Endothelial cell of umbilical vein (primary cell): ENCODE measurements around the gene LEMD3. TPM values are rescaled to one million over a fixed set of nuclear protein-coding genes. Genes with fewer than 3 reads are reported as not detected.

Experiments
- BruUV-seq: library from RNA; stranded (reverse); fragments of 400-500 nt; replicated peaks from 2 replicates; lab custom pipeline; 2021; lab: Mats Ljungman, UMichigan
- CTCF ChIA-PET: fragments of 300-600, 350-600 bp; sonication (Branson Sonifier 250); formaldehyde crosslinking; loops from one replicate; lab custom pipeline; 2021; ENCODE audit warnings: antibody characterized with exemption, inconsistent platforms; lab: Charles Lee
- POLR2A ChIA-PET: fragments of 300-600, 350-600 bp; sonication (Branson Sonifier 250); formaldehyde crosslinking; loops from one replicate; lab custom pipeline; 2021; ENCODE audit warnings: antibody characterized with exemption, inconsistent platforms; lab: Charles Lee
- DNase-seq: peaks from one replicate; pipeline ENCODE4 v3.0.0-alpha.2; 2011; ENCODE audit warnings: low read depth, low spot score
- FAIRE-seq: peaks from 2 replicates; lab custom pipeline; 2011; peaks lifted over from hg19 to GRCh38; lab: Jason Lieb, UNC
- H2AFZ ChIP-seq: 2 replicates; pipeline ENCODE4 v1.6.0; 2012; ENCODE audit warnings: low read depth, low read length, control low read depth, inconsistent platforms
- H3K27ac ChIP-seq: 2 replicates; pipeline ENCODE4 v1.5.1; 2011; ENCODE audit warnings: low read depth, mild to moderate bottlenecking, control low read depth, low read length, moderate library complexity; ENCODE audit not compliant: insufficient read depth
- H3K27me3 ChIP-seq, 2 experiments: 2 replicates each; pipeline versions ENCODE4 v1.6.0 to v1.6.1; 2011; ENCODE audit warnings: low read length in 2 of 2, mixed read lengths in 1 of 2; ENCODE audit not compliant: control insufficient read depth in 2 of 2, insufficient read depth in 2 of 2
- H3K36me3 ChIP-seq, 2 experiments: 2 replicates in 1 of 2; 3 replicates in 1 of 2; pipeline ENCODE4 v1.5.1; 2011; ENCODE audit warnings: low read length in 2 of 2, mild to moderate bottlenecking in 1 of 2, moderate library complexity in 1 of 2; ENCODE audit not compliant: control insufficient read depth in 2 of 2, insufficient read depth in 2 of 2; ENCODE audit errors: extremely low read depth in 1 of 2
- H3K4me1 ChIP-seq: 3 replicates; pipeline ENCODE4 v1.5.1; 2011; ENCODE audit warnings: mild to moderate bottlenecking, low read length; ENCODE audit not compliant: control insufficient read depth, insufficient read depth; ENCODE audit errors: extremely low read depth
- H3K4me2 ChIP-seq: 2 replicates; pipeline ENCODE4 v1.6.1; 2011; ENCODE audit warnings: low read length, control low read depth, mixed read lengths; ENCODE audit not compliant: insufficient read depth
- H3K4me3 ChIP-seq, 3 experiments: fragments of 200-600 bp in 1 of 3; sonication (generic), shearing (Covaris generic) in 1 of 3; replicated peaks in 1 of 3; 2 replicates each; pipeline ENCODE4 v1.5.1; 2011 to 2016; ENCODE audit warnings: control low read depth in 3 of 3, low read length in 3 of 3, mild to moderate bottlenecking in 2 of 3, inconsistent platforms in 1 of 3, low read depth in 1 of 3, moderate library complexity in 1 of 3; ENCODE audit not compliant: insufficient read depth in 1 of 3
- H3K79me2 ChIP-seq: 2 replicates; pipeline ENCODE4 v1.6.0; 2012; ENCODE audit warnings: low read length, inconsistent platforms; ENCODE audit not compliant: control insufficient read depth, insufficient read depth
- H3K9ac ChIP-seq: replicated peaks from 2 replicates; pipeline ENCODE3; 2011; ENCODE audit warnings: low read length, control low read depth; ENCODE audit not compliant: insufficient read depth; ENCODE audit errors: extremely low read depth
- H3K9me1 ChIP-seq: replicated peaks from 3 replicates; pipeline ENCODE4 v1.6.0; 2011; ENCODE audit warnings: mild to moderate bottlenecking, low read length; ENCODE audit not compliant: control insufficient read depth, insufficient read depth; ENCODE audit errors: extremely low read depth
- H3K9me3 ChIP-seq: replicated peaks from 2 replicates; pipeline ENCODE4 v1.5.1; 2012; ENCODE audit warnings: low read length, inconsistent platforms; ENCODE audit not compliant: control insufficient read depth, insufficient read depth
- H4K20me1 ChIP-seq: replicated peaks from 2 replicates; pipeline ENCODE3; 2011; ENCODE audit warnings: mild to moderate bottlenecking, low read length; ENCODE audit not compliant: control insufficient read depth, insufficient read depth; ENCODE audit errors: extremely low read depth
- EZH2 ChIP-seq: IDR thresholded peaks from 2 replicates; pipeline ENCODE4 v1.6.1; 2012; ENCODE audit warnings: borderline replicate concordance, low read depth, mild to moderate bottlenecking, moderate library complexity, low read length, inconsistent platforms; ENCODE audit not compliant: severe bottlenecking
- FOS ChIP-seq: IDR thresholded peaks from 2 replicates; pipeline ENCODE4 v1.6.1; 2011; ENCODE audit warnings: mild to moderate bottlenecking, low read length, moderate library complexity, borderline replicate concordance; ENCODE audit not compliant: insufficient read depth
- GATA2 ChIP-seq: IDR thresholded peaks from 2 replicates; pipeline ENCODE4 v1.7.0; 2011; ENCODE audit warnings: low read depth, mild to moderate bottlenecking, moderate library complexity, mixed read lengths, low read length; ENCODE audit not compliant: insufficient read length, insufficient read depth
- JUN ChIP-seq: IDR thresholded peaks from 2 replicates; pipeline ENCODE4 v1.6.1; 2011; ENCODE audit warnings: borderline replicate concordance, low read depth; ENCODE audit not compliant: insufficient read length, insufficient read depth
- MYC ChIP-seq: IDR thresholded peaks from one replicate; pipeline ENCODE4 v1.6.1; 2011; ENCODE audit warnings: mild to moderate bottlenecking, low read depth, low read length
- POLR2A ChIP-seq: IDR thresholded peaks from 2 replicates; pipeline ENCODE4 v1.6.1; 2012; ENCODE audit warnings: low read depth, mild to moderate bottlenecking, control low read depth, low read length
- POLR2AphosphoS5 ChIP-seq: IDR thresholded peaks from 2 replicates; pipeline ENCODE4 v1.6.1; 2012; ENCODE audit warnings: low read depth, mild to moderate bottlenecking, control low read depth, low read length, moderate library complexity; ENCODE audit not compliant: insufficient read depth
- dilution Hi-C: fragments of 300-500 bp; cut with MboI; formaldehyde crosslinking; loops from one replicate; pipeline ENCODE4 v1.15.0; 2019; ENCODE audit warnings: low sequenced_read_pairs; ENCODE audit not compliant: extremely low pct_ligation_motif_present
- intact Hi-C: fragments of 100-400 bp; cut with micrococcal nuclease; formaldehyde crosslinking; loops from one replicate; pipeline ENCODE4 v1.10.0; 2022
- polyA plus RNA-seq, 4 experiments: library from polyadenylated mRNA; depleted of rRNA in 3 of 4; stranded (reverse) in 3 of 4; unstranded in 1 of 4; fragments of >200 nt; gene quantifications; 2 replicates each; pipeline versions ENCODE4 v1.2.1 to v1.2.3, GENCODE V29; 2011 to 2012; ENCODE audit warnings: missing spikeins in 1 of 4
- total RNA-seq: library from RNA; stranded (reverse); gene quantifications from 2 replicates; pipeline ENCODE4 v1.2.3, GENCODE V29; 2021
- TF ChIP-seq, protein P1 (sequence below): IDR thresholded peaks from 2 replicates; pipeline ENCODE4 v1.6.1; 2011; ENCODE audit not compliant: insufficient read depth, insufficient read length
- TF ChIP-seq, protein P2 (sequence below), 2 donors: IDR thresholded peaks; 1 replicate in 1 of 2; 2 replicates in 1 of 2; pipeline ENCODE4 v1.5.1; 2011; ENCODE audit warnings: low read length in 2 of 2, mild to moderate bottlenecking in 2 of 2, moderate library complexity in 2 of 2, control low read depth in 1 of 2, inconsistent platforms in 1 of 2, low read depth in 1 of 2; ENCODE audit not compliant: insufficient read depth in 1 of 2; ENCODE audit errors: extremely low read depth in 1 of 2

The LEMD3 gene
- total and polyA plus RNA-seq, 2 donors (not counting 3 experiments of a cell fraction or from before 2014, with no cell fraction given), result 7.4 to 24.2 TPM

DNA sequence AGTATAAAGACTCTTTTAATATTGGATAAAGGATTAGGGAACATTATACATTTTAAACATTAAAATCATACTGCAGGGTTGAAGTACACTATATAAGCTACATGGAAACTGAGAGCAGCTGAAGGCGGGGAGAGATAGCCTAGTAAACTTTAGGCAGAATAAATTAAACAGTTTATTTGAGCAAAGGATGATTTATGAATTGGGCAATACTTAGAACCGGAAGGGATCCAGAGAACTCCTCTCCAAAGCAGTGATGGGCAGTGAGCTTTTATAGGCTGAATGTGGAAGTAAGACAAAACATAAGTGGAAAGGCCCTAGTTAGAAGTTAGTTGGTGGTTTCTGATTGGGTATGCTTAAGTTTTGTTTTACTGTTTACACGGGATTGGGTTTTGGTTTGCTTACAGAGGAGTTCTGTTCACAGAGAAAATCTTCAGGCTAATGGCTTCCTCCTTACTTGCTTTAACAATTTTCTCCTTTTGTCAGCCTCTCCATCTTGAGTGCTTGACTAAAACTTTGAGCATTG lies 18.9 kb downstream of the LEMD3 start:
- H3K4me1 ChIP-seq, result peaks cover 4% of the 10 kb centered on the region
- no peak overlapping the region for H2AFZ ChIP-seq
- H3K4me3 ChIP-seq, result no peak overlapping the region
- H4K20me1 ChIP-seq, result peaks cover 8% of the 10 kb centered on the region
- H3K79me2 ChIP-seq, result peaks cover 66% of the 10 kb centered on the region
- DNase-seq (no peak), FAIRE-seq (no peak)
- POLR2A ChIA-PET, result no interaction called here
- no peaks in the 10 kb centered on the region for H3K36me3 ChIP-seq
- no peaks in the 10 kb centered on the region for H3K9me3 ChIP-seq
- no peaks in the 10 kb centered on the region for H3K9me1 ChIP-seq
- no peak overlapping the region for H3K4me2 ChIP-seq
- H3K27ac ChIP-seq, result no peak overlapping the region
- H3K9ac ChIP-seq, result no peak overlapping the region
- CTCF ChIA-PET, result interaction anchor here (3.6 kb wide), 1 partner anchor 44 kb away, joined by 17 read pairs; no protein-coding TSS in a partner anchor
- intact Hi-C loops (no loop called here), dilution Hi-C loops (no loop called here)
- H3K27me3 ChIP-seq, result no peaks in the 10 kb centered on the region
- BruUV-seq, result no TSS peak
- TF ChIP-seq POLR2A, result no peak
- TF ChIP-seq, protein P1, sequence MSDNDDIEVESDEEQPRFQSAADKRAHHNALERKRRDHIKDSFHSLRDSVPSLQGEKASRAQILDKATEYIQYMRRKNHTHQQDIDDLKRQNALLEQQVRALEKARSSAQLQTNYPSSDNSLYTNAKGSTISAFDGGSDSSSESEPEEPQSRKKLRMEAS, result no peak
- no peak for TF ChIP-seq FOS
- TF ChIP-seq, protein P2, sequence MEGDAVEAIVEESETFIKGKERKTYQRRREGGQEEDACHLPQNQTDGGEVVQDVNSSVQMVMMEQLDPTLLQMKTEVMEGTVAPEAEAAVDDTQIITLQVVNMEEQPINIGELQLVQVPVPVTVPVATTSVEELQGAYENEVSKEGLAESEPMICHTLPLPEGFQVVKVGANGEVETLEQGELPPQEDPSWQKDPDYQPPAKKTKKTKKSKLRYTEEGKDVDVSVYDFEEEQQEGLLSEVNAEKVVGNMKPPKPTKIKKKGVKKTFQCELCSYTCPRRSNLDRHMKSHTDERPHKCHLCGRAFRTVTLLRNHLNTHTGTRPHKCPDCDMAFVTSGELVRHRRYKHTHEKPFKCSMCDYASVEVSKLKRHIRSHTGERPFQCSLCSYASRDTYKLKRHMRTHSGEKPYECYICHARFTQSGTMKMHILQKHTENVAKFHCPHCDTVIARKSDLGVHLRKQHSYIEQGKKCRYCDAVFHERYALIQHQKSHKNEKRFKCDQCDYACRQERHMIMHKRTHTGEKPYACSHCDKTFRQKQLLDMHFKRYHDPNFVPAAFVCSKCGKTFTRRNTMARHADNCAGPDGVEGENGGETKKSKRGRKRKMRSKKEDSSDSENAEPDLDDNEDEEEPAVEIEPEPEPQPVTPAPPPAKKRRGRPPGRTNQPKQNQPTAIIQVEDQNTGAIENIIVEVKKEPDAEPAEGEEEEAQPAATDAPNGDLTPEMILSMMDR (IDR thresholded peaks at IDR 0.05; ENCODE audit: extremely low read depth in 1 of 2, insufficient read depth in 1 of 2, low read depth in 1 of 2, low read length in 2 of 2), result no peak
- no peak for TF ChIP-seq MYC
- TF ChIP-seq POLR2AphosphoS5, result no peak
- no peak for TF ChIP-seq JUN
- TF ChIP-seq GATA2, result no peak
- no peak for TF ChIP-seq EZH2
